ENCODE results near the gene CCDC142.

The CCDC142 gene

GRCh38 chr2:74503506-74504475 lies 21.0 kb upstream of the CCDC142 start:
- peak overlapping the region; percentile 57 for H2AFZ ChIP-seq (ENCODE audit: low read length, unreplicated experiment)
- peaks cover 32% of the 10 kb centered on the region for H3K79me2 ChIP-seq (ENCODE audit: control insufficient read depth, insufficient read depth, low read length, unreplicated experiment)
- no peaks in the 10 kb centered on the region for H3K36me3 ChIP-seq (ENCODE audit: insufficient read depth, low read length)
- peak overlapping the region; percentile 76 for H3K4me3 ChIP-seq (ENCODE audit: low read depth, low read length)
- H3K27me3 ChIP-seq (ENCODE audit: insufficient read depth, low read length), result no peaks in the 10 kb centered on the region
- peaks cover 34% of the 10 kb centered on the region for H3K4me1 ChIP-seq (ENCODE audit: control insufficient read depth, insufficient read depth, low read length, unreplicated experiment)
- peak overlapping the region; percentile 82 for H3K27ac ChIP-seq (ENCODE audit: low read depth, low read length)

- Histone ChIP-seq H3K36me3 (ENCODE audit: insufficient read depth, low read length) (no peaks in the 10 kb centered on the region), H3K27ac (ENCODE audit: low read depth, low read length) (peak overlapping the region; percentile 82), H3K4me1 (ENCODE audit: control insufficient read depth, insufficient read depth, low read length, unreplicated experiment) (peaks cover 39% of the 10 kb centered on the region), H3K79me2 (ENCODE audit: control insufficient read depth, insufficient read depth, low read length, unreplicated experiment) (peaks cover 32% of the 10 kb centered on the region), H3K27me3 (ENCODE audit: insufficient read depth, low read length) (no peaks in the 10 kb centered on the region), H2AFZ (ENCODE audit: low read length, unreplicated experiment) (peak overlapping the region; percentile 57), H3K4me3 (ENCODE audit: low read depth, low read length) (peak overlapping the region; percentile 76)
Observed at GRCh38 chr2:74502720-74503505, 20.1 kb upstream of the CCDC142 start.

- Histone ChIP-seq H3K79me2 (ENCODE audit: control insufficient read depth, insufficient read depth, low read length, unreplicated experiment) (peaks cover 32% of the 10 kb centered on the region), H3K36me3 (ENCODE audit: insufficient read depth, low read length) (no peaks in the 10 kb centered on the region), H3K27me3 (ENCODE audit: insufficient read depth, low read length) (no peaks in the 10 kb centered on the region), H3K27ac (ENCODE audit: low read depth, low read length) (no peak overlapping the region), H2AFZ (ENCODE audit: low read length, unreplicated experiment) (peak overlapping the region; percentile 57), H3K4me3 (ENCODE audit: low read depth, low read length) (peak overlapping the region; percentile 76), H3K4me1 (ENCODE audit: control insufficient read depth, insufficient read depth, low read length, unreplicated experiment) (peaks cover 41% of the 10 kb centered on the region)
Observed at GRCh38 chr2:74502147-74502719, 19.4 kb upstream of the CCDC142 start.

- H3K4me1 ChIP-seq (ENCODE audit: control insufficient read depth, insufficient read depth, low read length, unreplicated experiment), result peaks cover 36% of the 10 kb centered on the region
- no peaks in the 10 kb centered on the region for H3K27me3 ChIP-seq (ENCODE audit: insufficient read depth, low read length)
- H3K79me2 ChIP-seq (ENCODE audit: control insufficient read depth, insufficient read depth, low read length, unreplicated experiment), result peaks cover 32% of the 10 kb centered on the region
- no peak overlapping the region for H3K27ac ChIP-seq (ENCODE audit: low read depth, low read length)
- peak overlapping the region; percentile 76 for H3K4me3 ChIP-seq (ENCODE audit: low read depth, low read length)
- no peak overlapping the region for H2AFZ ChIP-seq (ENCODE audit: low read length, unreplicated experiment)
- no peaks in the 10 kb centered on the region for H3K36me3 ChIP-seq (ENCODE audit: insufficient read depth, low read length)
Observed at GRCh38 chr2:74501335-74502071, 18.7 kb upstream of the CCDC142 start.

GRCh38 chr2:74500578-74500946 lies 17.8 kb upstream of the CCDC142 start:
- Histone ChIP-seq H3K36me3 (ENCODE audit: insufficient read depth, low read length) (no peaks in the 10 kb centered on the region), H3K27me3 (ENCODE audit: insufficient read depth, low read length) (no peaks in the 10 kb centered on the region), H3K4me3 (ENCODE audit: low read depth, low read length) (no peak overlapping the region), H2AFZ (ENCODE audit: low read length, unreplicated experiment) (no peak overlapping the region), H3K27ac (ENCODE audit: low read depth, low read length) (no peak overlapping the region), H3K79me2 (ENCODE audit: control insufficient read depth, insufficient read depth, low read length, unreplicated experiment) (peaks cover 26% of the 10 kb centered on the region), H3K4me1 (ENCODE audit: control insufficient read depth, insufficient read depth, low read length, unreplicated experiment) (peaks cover 31% of the 10 kb centered on the region)

GRCh38 chr2:74499940-74500577 lies 17.3 kb upstream of the CCDC142 start:
- Histone ChIP-seq H3K27me3 (ENCODE audit: insufficient read depth, low read length) (no peaks in the 10 kb centered on the region), H3K36me3 (ENCODE audit: insufficient read depth, low read length) (no peaks in the 10 kb centered on the region), H3K4me1 (ENCODE audit: control insufficient read depth, insufficient read depth, low read length, unreplicated experiment) (peaks cover 26% of the 10 kb centered on the region), H2AFZ (ENCODE audit: low read length, unreplicated experiment) (no peak overlapping the region), H3K4me3 (ENCODE audit: low read depth, low read length) (peak overlapping the region; percentile 81), H3K79me2 (ENCODE audit: control insufficient read depth, insufficient read depth, low read length, unreplicated experiment) (peaks cover 21% of the 10 kb centered on the region), H3K27ac (ENCODE audit: low read depth, low read length) (no peak overlapping the region)

GRCh38 chr2:74499267-74499939 lies 16.6 kb upstream of the CCDC142 start, which contains the start of gene LBX2:
LBX2 (minus strand) TSS chr2:74499603; CDS start chr2:74499537, 66 bp downstream.
- no peak within 1 kb of the TSS for H3K27ac ChIP-seq (ENCODE audit: low read depth, low read length)
- peaks cover 19% of the 10 kb centered on the region for H3K4me1 ChIP-seq (ENCODE audit: control insufficient read depth, insufficient read depth, low read length, unreplicated experiment)
- H3K79me2 ChIP-seq (ENCODE audit: control insufficient read depth, insufficient read depth, low read length, unreplicated experiment), result peaks cover 15% of the 10 kb centered on the region
- peak within 1 kb of the TSS; percentile 81 for H3K4me3 ChIP-seq (ENCODE audit: low read depth, low read length)
- no peaks in the 10 kb centered on the region for H3K27me3 ChIP-seq (ENCODE audit: insufficient read depth, low read length)
- H3K36me3 ChIP-seq (ENCODE audit: insufficient read depth, low read length), result no peaks in the 10 kb centered on the region
- peak within 1 kb of the TSS; percentile 42 for H2AFZ ChIP-seq (ENCODE audit: low read length, unreplicated experiment)

- no peaks in the 10 kb centered on the region for H3K36me3 ChIP-seq (ENCODE audit: insufficient read depth, low read length)
- H3K79me2 ChIP-seq (ENCODE audit: control insufficient read depth, insufficient read depth, low read length, unreplicated experiment), result peaks cover 8% of the 10 kb centered on the region
- no peaks in the 10 kb centered on the region for H3K27me3 ChIP-seq (ENCODE audit: insufficient read depth, low read length)
- no peak overlapping the region for H3K27ac ChIP-seq (ENCODE audit: low read depth, low read length)
- peak overlapping the region; percentile 42 for H2AFZ ChIP-seq (ENCODE audit: low read length, unreplicated experiment)
- peak overlapping the region; percentile 81 for H3K4me3 ChIP-seq (ENCODE audit: low read depth, low read length)
- H3K4me1 ChIP-seq (ENCODE audit: control insufficient read depth, insufficient read depth, low read length, unreplicated experiment), result peaks cover 16% of the 10 kb centered on the region
Observed at GRCh38 chr2:74498500-74499266, 15.9 kb upstream of the CCDC142 start.

Measured in ACC112 (cell line).